Dedifferentiated amniotic fluid mesenchymal stem cell (primary cell): ENCODE results near the gene SPARCL1.
"Not testable (repeated sequence)": the region's sequence is repeated elsewhere in the genome, so short reads cannot be mapped to it uniquely, and the experiment has no call there.

Experiments used
- DNase-seq: peaks from one replicate; pipeline ENCODE4 v3.0.0-alpha.2; 2016; ENCODE audit errors: extremely low spot score

Gene SPARCL1

GRCh38 chr4:87505862-87506261, 23.3 kb downstream of the SPARCL1 start:
- DNase-seq, result no peak

- DNase-seq, result no peak
Measured at GRCh38 chr4:87502580-87503238, 26.5 kb downstream of the SPARCL1 start.

GRCh38 chr4:87500092-87500462, 29.1 kb downstream of the SPARCL1 start:
- DNase-seq, result no peak

GRCh38 chr4:87499403-87500091, 29.6 kb downstream of the SPARCL1 start:
- DNase-seq, result no peak

- DNase-seq, result peak; percentile 67
Measured at GRCh38 chr4:87498446-87498900, 30.7 kb downstream of the SPARCL1 start.

- DNase-seq, result no peak
Measured at GRCh38 chr4:87497578-87497977, 31.6 kb downstream of the SPARCL1 start.

- DNase-seq, result no peak
Measured at GRCh38 chr4:87497159-87497558, 32.0 kb downstream of the SPARCL1 start.

- DNase-seq, result no peak
Measured at GRCh38 chr4:87493115-87493514, 36.1 kb downstream of the SPARCL1 start.

- DNase-seq, result not testable (repeated sequence)
Measured at GRCh38 chr4:87491851-87492250, 37.3 kb downstream of the SPARCL1 start.

GRCh38 chr4:87491436-87491835, 37.7 kb downstream of the SPARCL1 start:
- no peak for DNase-seq

- no peak for DNase-seq
Measured at GRCh38 chr4:87490664-87491369, 38.4 kb downstream of the SPARCL1 start.

GRCh38 chr4:87489678-87490077, 39.5 kb downstream of the SPARCL1 start:
- no peak for DNase-seq

- DNase-seq, result not testable (repeated sequence)
Measured at GRCh38 chr4:87488666-87489065, 40.5 kb downstream of the SPARCL1 start.

GRCh38 chr4:87483247-87483646, 45.9 kb downstream of the SPARCL1 start:
- not testable (repeated sequence) for DNase-seq

GRCh38 chr4:87481377-87481776, 47.8 kb downstream of the SPARCL1 start:
- no peak for DNase-seq

GRCh38 chr4:87478732-87479250, 50.4 kb downstream of the SPARCL1 start:
- DNase-seq, result no peak

- DNase-seq, result no peak
Measured at GRCh38 chr4:87476934-87477333, 52.2 kb downstream of the SPARCL1 start.

- DNase-seq, result no peak
Measured at GRCh38 chr4:87469390-87469789, 59.8 kb downstream of the SPARCL1 start.

GRCh38 chr4:87465739-87466366, 63.3 kb downstream of the SPARCL1 start:
- DNase-seq, result peak; percentile 59

GRCh38 chr4:87462102-87462501, 67.1 kb downstream of the SPARCL1 start:
- DNase-seq, result no peak

GRCh38 chr4:87461281-87461700, 67.9 kb downstream of the SPARCL1 start:
- DNase-seq, result peak; percentile 23

GRCh38 chr4:87458913-87459312, 70.3 kb downstream of the SPARCL1 start:
- no peak for DNase-seq
